HG02798 (cell line): Measurements from ENCODE around the gene KRTAP10-12.

Experiments used
- ATAC-seq: cut with Tn5 transposase; IDR thresholded peaks from one replicate; pipeline ENCODE4 v1.9.1; 2021; ENCODE audit warnings: mild to moderate bottlenecking; ENCODE audit not compliant: unreplicated experiment, poor library complexity

The KRTAP10-12 gene

DNA sequence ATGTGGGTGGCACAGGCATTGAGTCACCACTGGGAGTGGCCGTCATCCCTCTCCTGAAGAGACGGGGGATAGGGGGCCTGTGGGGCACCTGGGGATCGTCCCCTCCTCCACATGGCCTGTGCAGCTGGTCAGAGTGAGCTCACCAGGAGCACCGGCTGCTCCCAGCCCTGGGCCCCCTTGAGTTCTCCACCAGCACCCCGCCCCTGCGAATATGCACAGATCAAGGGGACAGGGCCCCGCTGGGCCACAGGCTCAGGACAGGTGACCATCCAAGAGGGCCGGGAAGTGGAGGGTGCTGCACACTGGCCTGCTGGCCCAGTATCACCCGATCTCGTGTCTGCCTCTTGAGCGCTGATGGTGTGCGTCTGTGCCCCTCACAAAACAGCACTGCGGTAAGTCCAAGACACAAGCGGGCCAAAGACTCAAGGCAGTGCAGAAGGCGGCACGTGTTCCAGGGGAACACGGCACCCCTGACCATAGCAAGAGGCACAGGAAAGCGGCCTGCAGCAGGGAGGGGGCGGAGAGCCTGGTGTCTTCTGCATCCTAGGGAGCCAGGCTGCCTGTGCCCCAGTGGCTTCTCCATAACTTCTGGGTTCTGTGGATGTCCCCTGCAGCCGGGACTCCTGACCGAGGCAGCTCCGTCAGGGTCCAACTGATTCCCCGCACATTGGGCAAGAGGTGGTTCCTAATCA lies 32.5 kb downstream of the KRTAP10-12 start:
- ATAC-seq, result no peak

DNA sequence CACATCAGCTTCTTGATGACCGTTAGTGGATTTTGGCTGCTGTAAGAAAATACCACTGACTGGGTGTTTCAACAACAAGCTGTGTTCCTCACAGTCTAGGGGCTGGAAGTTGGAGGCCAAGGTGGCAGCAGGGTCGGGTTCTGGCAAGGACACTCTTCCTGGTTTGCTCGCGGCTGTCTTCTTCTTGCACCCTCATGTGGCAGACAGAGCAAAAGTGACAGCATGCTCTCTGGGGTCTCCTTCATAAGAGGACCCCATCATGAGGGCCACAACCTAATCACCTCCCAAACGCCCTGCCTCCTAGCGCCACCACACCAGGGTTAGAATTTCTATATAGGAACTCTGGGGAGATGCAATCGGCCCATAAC lies 33.0 kb downstream of the KRTAP10-12 start:
- no peak for ATAC-seq

DNA sequence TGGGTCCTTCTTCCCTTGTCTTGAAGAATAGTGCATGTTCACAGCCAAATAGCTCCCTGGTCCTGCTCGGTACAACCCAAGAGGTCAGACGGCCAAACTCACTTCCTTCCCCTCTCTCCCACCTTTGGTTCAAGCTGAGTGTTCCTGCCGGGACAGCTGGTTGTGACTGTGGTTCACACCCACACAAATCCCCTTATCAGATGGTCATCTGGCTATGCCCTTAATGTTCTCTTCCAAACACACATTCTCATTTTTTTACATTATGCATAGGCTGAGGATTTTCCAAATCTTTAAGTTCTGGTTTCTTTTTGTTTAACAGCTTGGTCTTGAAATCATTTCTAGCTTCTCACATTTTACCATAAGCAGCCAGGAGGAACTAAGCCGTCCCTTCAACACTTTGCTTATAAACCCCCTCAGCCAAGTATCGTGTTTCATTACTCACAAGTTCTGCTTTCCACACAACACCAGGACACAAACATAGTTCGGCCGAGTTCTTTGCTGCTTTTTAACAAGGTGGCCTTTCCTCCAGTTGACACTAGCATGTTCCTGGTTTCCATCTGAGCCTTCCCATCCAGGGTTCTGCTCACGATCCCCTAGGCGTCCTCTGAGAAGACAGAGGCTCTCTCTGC lies 34.1 kb downstream of the KRTAP10-12 start:
- ATAC-seq, result no peak

DNA sequence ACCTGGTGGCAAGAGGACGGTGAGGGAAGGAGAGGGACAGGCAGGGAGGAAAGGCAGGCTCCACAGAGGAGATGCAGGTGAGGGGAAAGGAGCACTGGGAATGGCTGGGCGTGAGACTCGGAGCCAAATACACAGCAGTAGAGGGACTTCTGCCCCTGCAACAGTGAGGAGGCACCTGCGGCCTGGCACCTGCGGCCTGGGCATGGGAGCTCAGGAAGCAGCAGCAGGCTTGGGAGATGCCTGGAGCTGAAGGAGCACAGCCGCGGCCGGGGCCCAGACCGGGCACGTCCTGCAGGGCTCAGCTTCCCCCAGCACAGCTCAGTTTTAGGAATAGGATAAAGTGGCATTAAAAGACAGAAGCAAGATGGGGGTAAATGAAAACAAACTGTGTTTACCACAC lies 35.3 kb downstream of the KRTAP10-12 start:
- ATAC-seq, result no peak

DNA sequence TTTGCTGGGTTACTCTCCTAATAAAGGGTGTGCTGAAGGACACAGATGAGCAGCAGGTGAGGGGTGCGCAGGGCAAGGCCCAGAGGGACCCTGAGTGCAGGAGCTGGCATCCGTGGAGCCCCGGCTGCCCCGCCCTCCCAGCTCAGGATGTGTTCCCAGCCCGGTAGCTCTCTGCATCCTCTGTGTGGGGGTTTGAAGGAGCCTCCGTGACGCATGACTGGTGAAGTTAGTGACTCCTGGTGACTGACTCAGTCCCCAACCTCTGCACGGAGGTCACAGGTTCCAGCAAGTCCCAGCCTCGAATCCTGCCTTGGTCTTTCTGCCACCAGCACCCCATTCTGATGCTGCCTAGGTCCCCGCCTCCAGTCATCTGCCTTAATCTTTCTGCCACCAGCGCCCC lies 36.0 kb downstream of the KRTAP10-12 start:
- ATAC-seq, result no peak

DNA sequence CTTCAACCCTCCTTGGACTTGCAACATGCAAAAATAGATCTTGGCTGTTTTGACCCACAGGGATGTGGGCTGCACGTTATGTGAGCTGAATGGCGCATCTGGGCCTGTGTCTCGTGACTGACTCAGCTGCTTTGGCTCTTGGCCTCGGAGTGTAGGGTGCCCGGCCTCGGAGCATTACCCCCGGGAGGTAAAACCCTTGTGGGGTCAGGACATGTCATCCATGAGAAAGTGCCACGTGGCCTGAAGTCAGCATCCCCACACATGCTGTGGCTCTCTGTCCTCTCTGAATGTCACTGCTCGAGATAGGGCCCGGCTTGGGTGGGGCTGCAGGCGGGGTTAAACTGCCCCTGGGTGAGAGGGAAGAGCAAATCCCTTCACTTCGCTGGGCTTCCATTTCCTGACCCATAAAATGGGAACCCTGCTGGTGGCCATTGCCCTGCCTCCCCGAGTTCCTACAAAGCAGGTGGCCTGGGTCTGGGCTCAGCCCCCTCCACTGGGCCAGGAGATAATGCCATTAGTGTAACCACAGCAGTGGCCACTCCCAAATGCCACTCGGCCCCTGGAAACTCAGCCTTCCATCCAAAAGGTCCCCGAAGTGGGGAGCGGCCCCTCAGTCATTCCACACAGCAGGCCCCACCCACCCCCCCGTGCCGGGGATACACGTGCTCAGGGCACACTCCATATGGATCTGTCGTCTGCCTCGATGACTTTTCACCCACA lies 37.2 kb downstream of the KRTAP10-12 start:
- no peak for ATAC-seq

DNA sequence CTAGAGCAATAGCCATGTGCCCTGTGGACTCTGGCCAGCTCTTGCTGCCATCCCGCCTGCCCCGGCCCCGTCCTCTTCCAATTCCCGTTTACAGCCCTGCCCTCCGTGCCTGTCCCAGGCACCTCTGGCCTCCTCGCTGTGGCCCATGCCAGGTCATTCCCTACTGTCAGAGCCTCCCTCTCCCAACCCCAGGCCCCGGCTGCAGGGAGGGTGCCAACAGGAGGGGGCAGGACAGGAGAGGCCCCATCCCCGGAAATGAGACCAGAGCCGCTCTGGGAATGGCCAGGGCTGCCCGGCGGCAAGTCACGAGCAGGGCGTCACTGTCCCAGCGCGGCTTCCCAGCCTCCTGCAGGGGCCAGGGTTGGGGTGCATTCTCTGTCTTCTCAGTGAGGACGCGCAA lies 37.9 kb downstream of the KRTAP10-12 start:
- ATAC-seq, result no peak

DNA sequence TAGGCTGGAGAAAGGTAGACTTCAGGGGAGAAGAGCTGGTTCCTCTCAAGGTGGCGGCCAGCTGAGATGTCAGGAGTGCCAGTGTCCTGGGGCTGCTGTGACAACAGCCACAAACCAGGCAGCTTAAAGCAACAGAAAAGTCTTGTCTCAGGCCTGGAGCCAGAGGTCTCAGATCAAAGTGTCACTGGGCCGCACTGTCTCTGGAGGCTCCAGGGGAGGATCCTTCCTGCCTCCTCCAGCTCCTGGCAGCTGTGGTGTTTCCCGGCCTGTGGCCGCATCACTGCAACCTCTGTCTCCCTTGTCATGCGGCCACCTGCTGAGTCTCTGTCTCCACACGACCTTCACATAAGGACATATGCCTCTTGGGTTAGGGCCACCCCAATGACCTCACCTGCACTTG lies 38.8 kb downstream of the KRTAP10-12 start:
- ATAC-seq, result no peak

DNA sequence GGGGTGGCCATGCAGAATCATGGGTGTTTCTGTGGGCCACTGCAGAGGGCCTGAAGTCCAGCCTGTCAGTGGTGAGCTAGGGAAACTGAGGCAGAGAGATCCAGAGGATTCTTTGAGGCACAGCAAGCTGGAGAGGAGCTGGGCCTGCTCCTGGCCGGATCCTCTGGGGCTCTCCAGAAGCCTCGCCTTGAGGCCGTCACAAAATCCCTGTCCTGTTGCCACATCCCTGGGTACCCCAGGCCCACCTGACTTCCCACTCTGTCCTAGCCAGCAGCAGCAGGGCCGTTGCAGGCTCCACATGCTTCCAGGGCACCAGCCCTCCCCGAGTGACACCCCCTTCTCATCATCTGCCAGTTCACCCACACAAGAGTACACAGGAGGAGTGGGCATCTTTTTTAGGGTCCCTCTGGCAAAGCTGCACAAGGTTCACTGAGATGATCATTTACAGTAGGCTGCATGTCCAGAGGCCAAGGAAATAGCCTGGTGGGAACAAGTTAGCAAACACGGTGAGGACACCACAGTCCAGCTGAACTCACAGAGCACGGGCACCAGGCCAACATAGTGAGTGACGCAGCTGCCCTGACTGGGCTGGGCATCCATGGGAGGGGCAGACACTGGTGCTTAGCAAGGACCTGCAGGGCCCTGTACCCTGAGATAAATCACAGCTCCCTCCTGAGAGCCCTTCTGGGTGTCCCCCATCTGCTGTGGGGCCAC lies 39.5 kb downstream of the KRTAP10-12 start:
- ATAC-seq, result no peak

DNA sequence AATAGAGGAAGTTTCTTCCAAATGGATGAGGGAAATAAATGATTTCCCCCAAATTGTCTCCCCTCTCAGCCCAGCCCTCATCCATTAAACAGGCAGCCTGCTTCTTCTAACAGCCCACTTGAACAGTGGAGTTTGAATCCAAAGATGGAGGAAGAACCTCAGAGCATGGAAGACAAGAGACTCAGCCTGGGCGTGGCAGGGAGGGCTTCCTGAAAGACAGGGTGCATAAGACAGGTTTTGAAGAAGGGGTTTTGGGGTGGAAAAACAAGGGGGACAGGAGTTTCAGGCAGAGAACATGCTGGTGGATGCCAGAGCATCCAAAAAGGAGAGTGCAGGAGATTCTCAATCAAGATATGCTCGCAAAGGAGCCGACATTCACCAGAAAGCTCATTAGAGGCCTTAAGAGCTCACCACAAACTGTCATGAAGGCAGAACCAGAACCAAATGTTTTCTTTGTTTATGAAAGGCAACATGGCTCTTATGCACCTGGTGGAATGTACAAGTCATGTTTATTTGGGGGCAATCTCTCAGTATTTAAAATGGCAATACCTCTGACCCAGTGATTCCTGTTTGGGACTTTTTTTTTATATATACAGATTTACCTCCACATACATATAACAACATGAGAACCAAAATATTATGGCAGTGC lies 40.9 kb downstream of the KRTAP10-12 start:
- ATAC-seq, result no peak

DNA sequence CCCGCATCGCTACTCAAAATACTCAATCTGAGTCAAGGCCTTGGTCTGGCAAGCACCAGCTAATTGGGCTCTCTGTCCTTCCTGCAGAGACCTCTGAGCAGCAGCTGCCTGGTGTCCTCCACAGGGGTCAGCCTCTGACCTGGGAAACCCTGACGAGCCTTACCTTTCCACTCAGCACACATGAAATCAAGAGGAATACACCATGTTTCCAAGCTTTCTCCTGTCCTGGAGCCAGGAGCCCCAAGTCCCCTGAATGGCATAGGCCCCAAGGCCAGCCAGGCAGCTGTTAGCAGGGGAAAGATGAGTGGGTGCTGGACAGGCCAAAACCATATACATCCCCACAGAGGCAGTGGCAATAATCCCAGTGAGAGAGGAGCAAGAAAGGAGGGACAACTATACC lies 41.6 kb downstream of the KRTAP10-12 start:
- no peak for ATAC-seq

DNA sequence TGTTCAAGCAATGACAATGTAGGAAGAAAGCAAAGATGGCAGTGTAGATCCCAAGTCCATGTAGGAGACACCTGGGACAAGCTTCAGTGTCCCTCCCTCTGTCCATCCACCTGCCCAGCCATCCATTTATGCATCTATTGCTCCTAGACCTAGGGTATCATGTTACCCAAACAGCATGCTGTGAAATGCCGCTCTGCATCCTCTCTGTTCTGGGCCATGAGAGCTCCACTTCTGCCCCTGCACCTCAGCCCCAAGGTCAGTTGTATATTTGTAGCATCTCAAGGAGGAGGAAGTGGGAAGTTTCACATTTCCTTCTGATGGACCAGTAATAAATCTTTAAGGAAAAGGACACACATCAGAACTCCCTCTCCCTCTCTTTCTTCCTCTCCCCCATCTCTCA lies 42.3 kb downstream of the KRTAP10-12 start:
- ATAC-seq, result no peak

DNA sequence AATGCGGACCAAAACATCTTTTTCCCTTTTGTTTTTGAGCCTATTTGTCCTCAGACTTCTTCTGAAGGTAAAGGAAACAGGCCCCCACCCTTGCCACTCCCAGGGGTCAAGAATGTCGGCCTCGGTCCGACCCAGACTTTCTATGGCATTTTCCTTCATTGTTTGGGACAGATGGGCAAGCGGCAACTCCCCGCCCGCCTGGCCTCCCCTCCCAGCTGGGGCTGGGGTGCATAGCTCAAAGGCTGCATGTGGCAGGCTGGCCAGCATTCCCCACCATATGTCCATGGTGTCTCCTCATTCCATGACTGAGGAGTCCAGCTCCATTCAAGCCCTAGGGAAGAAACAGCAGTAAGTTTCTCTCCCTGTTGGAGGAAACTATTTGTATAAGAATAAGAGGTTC lies 43.8 kb downstream of the KRTAP10-12 start:
- no peak for ATAC-seq

DNA sequence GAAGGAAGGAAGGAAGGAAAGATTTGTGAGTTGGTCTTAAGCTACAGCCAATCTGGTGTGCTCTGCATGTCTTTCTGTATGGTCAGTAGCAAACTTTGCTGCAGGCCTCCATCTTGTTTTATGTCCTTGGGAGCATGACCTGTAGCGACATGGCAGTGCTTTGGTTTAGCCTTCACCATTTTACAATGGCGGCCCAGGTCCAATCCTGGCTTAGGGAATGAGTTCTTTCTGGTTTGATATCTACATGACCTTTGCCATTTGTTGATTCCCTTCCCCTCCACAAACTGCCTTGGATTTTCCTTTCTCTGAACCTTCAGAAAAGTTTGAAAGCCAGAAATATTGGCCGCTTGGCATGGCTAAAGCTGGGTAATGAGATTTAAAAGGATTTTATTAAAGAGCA lies 44.9 kb downstream of the KRTAP10-12 start:
- no peak for ATAC-seq

DNA sequence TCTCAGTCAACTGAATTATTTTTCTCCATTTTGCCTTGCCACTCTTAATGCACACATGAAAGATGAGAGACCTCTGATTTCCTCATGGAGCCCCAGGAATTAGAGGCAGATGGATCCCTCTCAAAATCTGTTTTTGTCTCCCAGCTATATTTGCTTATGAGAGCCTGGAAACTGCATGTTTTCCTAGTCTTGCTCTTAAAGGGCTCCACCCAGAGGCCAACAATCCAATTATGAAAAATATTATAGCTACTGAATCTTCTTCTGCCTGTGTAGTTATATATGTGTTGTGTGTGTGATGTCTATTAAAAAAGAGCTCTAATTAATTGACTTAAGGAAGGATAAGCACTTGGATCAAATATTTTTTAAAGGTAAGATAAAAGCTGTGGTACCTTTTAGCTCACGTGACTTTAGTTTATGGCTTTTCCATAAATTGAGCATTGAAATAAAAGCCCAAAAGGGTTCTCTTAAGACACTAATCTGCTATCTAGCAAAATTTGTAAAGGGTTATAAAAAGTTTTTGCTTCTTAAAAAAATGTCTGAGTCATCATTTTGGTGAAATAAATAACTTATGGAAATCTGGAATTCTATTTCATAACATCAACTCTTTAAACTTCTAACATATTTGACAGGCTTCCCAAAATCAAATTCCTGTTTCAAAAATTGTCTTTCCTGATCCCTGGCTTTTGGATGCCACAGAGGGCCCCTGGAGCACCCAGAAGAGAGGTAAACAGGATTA lies 45.6 kb downstream of the KRTAP10-12 start:
- no peak for ATAC-seq
